Renal cortex interstitium (tissue), 15 donors: ENCODE measurements around the gene CEBPE. TPM values are rescaled to one million over a fixed set of nuclear protein-coding genes. Genes with fewer than 3 reads are reported as not detected.
A peak's percentile ranks its signal among the peaks of the same experiment; 100 is the strongest.

Source experiments
- DNase-seq, 11 donors: peaks; one replicate each; pipeline ENCODE4 v3.0.0-alpha.2; 2013; ENCODE audit warnings: low read depth in 9 of 11, low spot score in 4 of 11; ENCODE audit errors: extremely low read depth in 1 of 11
- long read RNA-seq, 16 experiments: transcript quantifications; one replicate each; lab custom pipeline, GENCODE V29; 2026
- polyA plus RNA-seq, 3 donors: library from polyadenylated mRNA; unstranded; fragments of 120-200 nt; gene quantifications; one replicate each; pipeline ENCODE4 v1.2.1, GENCODE V29; 2013; ENCODE audit not compliant: insufficient read length in 3 of 3

The CEBPE gene
- polyA plus RNA-seq: under 1 TPM; 0.15 to 0.22 (median 0.16) TPM
- long read RNA-seq, donor 1: 0 reads
- long read RNA-seq, donor 2: 0 reads
- long read RNA-seq, donor 3: 0 reads
- long read RNA-seq, donor 4: 0 reads
- long read RNA-seq, donor 5: 0 reads
- long read RNA-seq, donor 6: 0 reads
- long read RNA-seq, donor 7, partial matches to known transcripts: 0 of 2 reads
- long read RNA-seq, donor 7, other reads (novel, unspliced or antisense): 0 of 2 reads
- long read RNA-seq, donor 8: 0 reads
- long read RNA-seq, donor 9: 0 reads
- long read RNA-seq, donor 10: 0 reads
- long read RNA-seq, donor 11: 0 reads
- long read RNA-seq, donor 12: 0 reads
- long read RNA-seq, donor 13: 0 reads
- long read RNA-seq, donor 14: 0 reads
- long read RNA-seq, donor 15: 0 reads
- long read RNA-seq, donor 16: 0 reads

GRCh38 chr14:23118506-23119362, at the start of gene CEBPE:
Gene CEBPE, minus strand, starts transcription at chr14:23119255. Its CDS starts 164 bp downstream, at chr14:23119091.
- no peak for DNase-seq

- DNase-seq: no peak
These were observed 49.2 kb upstream of the CEBPE start for GRCh38 chr14:23168246-23168645.

- DNase-seq: no peak
These were observed 48.2 kb upstream of the CEBPE start for GRCh38 chr14:23167116-23167847.

GRCh38 chr14:23164949-23165348, 45.9 kb upstream of the CEBPE start:
- no peak for DNase-seq

DNA sequence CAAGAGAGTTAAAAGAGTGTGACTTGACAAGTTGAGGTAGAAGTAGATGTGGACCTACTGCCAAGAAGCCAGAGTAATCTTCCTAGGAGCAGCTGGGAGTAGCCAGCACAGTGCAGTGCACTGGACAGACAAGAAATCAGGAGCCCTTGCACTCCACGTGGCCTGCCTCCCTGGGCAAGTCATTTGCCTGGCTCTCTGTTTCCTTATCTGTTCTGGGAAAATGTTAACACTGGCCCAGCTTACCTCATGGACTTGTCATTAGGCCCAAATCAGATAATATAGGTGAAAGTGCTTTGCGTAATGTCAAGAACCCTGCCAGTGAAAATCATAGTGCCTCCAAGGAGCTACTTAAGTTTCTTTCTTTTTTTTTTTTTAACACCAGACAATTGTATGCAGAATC, 45.2 kb upstream of the CEBPE start:
- DNase-seq: no peak

GRCh38 chr14:23163830-23164229, 44.8 kb upstream of the CEBPE start:
- no peak for DNase-seq

DNA sequence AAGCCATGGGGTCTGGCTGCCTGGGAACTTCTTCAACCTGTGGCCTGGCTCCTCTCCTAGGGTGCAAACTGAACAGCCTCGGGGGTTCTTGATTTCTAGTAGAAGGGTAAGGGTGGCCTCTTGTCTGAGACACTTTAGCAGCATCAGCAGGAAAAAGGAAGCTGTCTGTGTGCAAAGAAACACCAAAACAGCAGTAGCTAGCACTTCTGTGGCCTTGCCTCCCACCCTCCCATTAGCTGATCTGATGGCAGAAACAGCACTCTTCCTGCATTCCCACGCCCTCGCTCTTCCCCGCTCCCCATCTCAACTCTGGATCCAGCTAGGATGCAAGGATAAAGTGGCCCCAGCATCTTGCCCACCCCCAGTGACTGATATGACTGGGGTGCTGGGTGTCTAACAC, 43.7 kb upstream of the CEBPE start:
- DNase-seq: no peak

- no peak for DNase-seq
These were observed 43.0 kb upstream of the CEBPE start for GRCh38 chr14:23162005-23162404.

DNA sequence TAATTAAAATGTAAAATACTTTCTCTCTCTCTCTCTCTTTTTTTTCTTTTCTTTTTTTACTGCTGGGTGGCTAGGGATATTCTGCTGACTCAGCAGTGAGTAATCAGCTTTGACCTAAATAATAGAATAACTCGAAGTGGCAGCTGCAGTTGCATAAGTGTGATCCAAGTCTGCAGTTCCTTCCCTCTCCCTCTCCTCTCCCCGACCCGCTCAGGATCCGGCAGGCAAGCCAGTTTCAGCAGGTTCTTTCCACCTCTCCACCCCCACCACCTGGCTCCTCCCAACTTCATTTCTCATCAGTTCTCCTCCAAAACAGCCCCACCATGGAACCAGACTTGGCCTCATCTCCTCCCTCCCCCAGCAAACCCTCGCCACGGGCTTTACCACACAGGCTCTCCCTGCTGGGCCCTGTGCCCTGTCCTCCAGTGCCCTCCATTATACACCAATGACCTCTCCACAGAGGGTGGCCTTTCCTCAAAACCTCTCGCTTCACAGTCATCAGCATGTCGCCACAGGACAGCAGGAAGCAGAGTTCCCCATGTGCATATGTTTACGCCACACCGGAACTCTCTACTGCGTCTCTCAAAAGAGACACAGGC, 42.0 kb upstream of the CEBPE start:
- DNase-seq: peak in 2 of 11 donors; percentile 51

GRCh38 chr14:23159532-23159931, 40.5 kb upstream of the CEBPE start:
- no peak for DNase-seq

- no peak for DNase-seq
These were observed 39.7 kb upstream of the CEBPE start for GRCh38 chr14:23158779-23159178.

DNA sequence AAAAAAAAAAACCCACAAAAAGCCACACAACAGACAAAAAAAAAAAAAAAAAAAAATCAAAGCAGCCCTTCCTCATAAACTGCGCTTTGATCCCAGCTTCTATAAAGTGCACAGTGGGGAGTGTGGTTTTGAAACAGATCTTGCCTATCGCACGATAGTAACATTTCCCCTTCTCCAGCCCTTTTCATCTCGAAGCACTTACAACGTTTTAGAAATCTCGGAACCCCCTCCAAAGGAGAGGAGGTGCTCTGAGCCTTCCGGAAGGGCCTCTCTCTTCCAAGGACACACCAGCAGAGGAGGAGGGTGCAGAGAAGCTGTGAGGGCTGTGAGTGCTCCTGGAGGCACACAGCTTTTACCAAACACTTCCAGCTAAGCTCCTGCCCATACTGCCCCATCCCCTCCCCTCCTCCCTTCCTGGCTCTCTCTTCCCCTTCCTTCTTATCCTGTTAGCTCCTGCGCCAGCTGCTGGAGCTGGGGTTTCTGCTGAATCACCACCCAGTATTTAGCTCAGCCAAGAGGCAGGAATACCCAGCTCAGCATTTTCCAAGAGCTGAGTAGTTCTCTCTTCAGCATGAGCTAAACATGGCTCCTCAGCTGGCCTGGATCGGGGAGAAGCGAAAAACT, 36.0 kb upstream of the CEBPE start:
- peak in 2 of 11 donors; percentile 24 to 51 for DNase-seq

DNA sequence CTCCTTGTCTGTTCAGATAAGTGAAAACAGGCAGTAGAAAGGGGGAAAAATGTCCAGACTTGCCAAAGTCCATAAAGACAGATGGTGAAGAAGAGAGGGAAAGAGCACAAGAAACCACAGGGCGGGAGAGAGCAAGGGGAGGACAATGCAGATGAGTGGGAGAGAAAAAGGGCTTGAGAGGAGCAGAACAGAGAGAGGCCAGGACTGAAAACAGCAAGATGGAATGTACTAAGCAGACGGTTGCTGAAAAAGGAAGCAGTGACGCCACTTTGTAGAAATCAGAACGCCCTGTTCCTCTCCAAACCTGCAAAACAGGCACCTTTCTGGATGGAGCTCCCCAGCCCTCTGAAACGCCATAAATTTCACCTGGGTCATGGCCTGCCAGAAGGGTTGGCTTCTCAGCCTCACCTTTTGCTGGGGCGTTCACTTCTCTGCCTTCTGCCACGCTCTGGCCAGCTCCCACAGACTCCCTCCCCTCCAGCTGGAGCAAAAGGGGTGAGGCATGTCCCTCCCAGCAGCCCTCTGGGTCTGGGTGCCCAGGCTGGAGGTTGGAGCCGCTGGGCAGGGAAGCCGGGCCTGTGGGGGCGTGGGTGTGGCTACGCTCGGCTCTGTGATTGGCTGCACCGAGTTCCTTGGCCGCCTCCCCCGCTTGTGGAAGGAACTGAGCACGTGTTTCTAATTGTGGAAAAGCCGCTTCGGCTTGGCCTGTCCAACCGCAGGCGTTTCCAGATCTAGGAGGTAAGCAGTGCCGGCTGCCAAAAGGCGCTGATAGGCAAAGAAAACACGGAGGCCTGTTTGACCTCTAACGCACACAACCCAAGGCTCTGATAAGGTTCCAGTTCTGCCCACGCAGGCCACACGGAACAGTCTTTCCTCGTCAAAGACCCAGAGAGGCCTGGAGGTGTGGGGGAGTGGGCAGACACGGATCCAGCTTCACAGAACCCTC, 35.1 kb upstream of the CEBPE start:
- peak in 2 of 11 donors; percentile 30 to 36 for DNase-seq

GRCh38 chr14:23151342-23151741, 32.3 kb upstream of the CEBPE start:
- DNase-seq: no peak

GRCh38 chr14:23149745-23150144, 30.7 kb upstream of the CEBPE start:
- DNase-seq: no peak

- DNase-seq: no peak
These were observed 29.7 kb upstream of the CEBPE start for GRCh38 chr14:23148591-23149249.

DNA sequence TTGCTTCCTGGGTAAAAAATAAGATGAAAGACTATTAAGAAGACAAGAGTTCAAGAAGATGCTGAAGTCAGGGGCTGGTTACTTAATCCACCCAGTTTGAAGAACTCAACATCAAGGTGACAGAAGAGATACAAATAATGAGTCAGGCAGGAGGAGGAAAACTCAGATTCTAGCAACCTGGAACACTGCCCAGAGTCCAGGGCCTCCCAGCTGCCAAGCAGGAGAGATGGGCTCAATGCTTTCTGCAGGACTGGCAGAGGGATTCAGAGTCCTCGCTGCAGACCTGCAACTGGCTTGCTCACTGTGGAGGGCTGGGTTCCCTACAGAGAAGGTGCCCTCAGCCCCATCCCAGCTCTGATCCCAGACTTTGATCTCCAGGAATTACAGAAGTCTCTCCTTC, 28.6 kb upstream of the CEBPE start:
- no peak for DNase-seq
